ENCODE data around the gene ACOX3.
A peak's percentile ranks its signal among the peaks of the same experiment; 100 is the strongest.

ACOX3 gene

GRCh38 chr4:8467016-8467415, 26.5 kb upstream of the ACOX3 start:
- no peak for DNase-seq

GRCh38 chr4:8465615-8466611, 25.4 kb upstream of the ACOX3 start:
- no peak for DNase-seq

- no peak for DNase-seq
Observed at GRCh38 chr4:8464381-8464780, 23.9 kb upstream of the ACOX3 start.

GRCh38 chr4:8463811-8464210, 23.3 kb upstream of the ACOX3 start:
- no peak for DNase-seq

- no peak for DNase-seq
Observed at GRCh38 chr4:8461616-8462015, 21.1 kb upstream of the ACOX3 start.

GRCh38 chr4:8461086-8461485, 20.6 kb upstream of the ACOX3 start:
- no peak for DNase-seq

GRCh38 chr4:8459867-8460445, 19.4 kb upstream of the ACOX3 start:
- DNase-seq = no peak

GRCh38 chr4:8457646-8458252, 17.2 kb upstream of the ACOX3 start:
- DNase-seq = no peak

GRCh38 chr4:8453957-8454356, 13.4 kb upstream of the ACOX3 start:
- no peak for DNase-seq

GRCh38 chr4:8451440-8452182, 11.1 kb upstream of the ACOX3 start:
- DNase-seq = no peak

GRCh38 chr4:8446122-8446521, 5.6 kb upstream of the ACOX3 start:
- no peak for DNase-seq

- DNase-seq = no peak
Observed at GRCh38 chr4:8443801-8444200, 3.3 kb upstream of the ACOX3 start.

GRCh38 chr4:8442596-8443358, 2.3 kb upstream of the ACOX3 start:
- DNase-seq = no peak

- DNase-seq = no peak
Observed at GRCh38 chr4:8441499-8442091, 1.1 kb upstream of the ACOX3 start.

- peak in 1 of 2 donors; percentile 10 for DNase-seq
Observed at GRCh38 chr4:8439914-8440491, 520 bp downstream of the ACOX3 start.

GRCh38 chr4:8439168-8439567, 1.4 kb downstream of the ACOX3 start:
- no peak for DNase-seq

- no peak for DNase-seq
Observed at GRCh38 chr4:8438743-8439142, 1.8 kb downstream of the ACOX3 start.

GRCh38 chr4:8437281-8437680, 3.2 kb downstream of the ACOX3 start:
- no peak for DNase-seq

- peak; percentile 39 to 42 for DNase-seq
Observed at GRCh38 chr4:8435656-8436121, 4.8 kb downstream of the ACOX3 start.

GRCh38 chr4:8434251-8435073, 6.1 kb downstream of the ACOX3 start:
- DNase-seq = no peak
